ENCODE results near the gene ZNF17.

DNA sequence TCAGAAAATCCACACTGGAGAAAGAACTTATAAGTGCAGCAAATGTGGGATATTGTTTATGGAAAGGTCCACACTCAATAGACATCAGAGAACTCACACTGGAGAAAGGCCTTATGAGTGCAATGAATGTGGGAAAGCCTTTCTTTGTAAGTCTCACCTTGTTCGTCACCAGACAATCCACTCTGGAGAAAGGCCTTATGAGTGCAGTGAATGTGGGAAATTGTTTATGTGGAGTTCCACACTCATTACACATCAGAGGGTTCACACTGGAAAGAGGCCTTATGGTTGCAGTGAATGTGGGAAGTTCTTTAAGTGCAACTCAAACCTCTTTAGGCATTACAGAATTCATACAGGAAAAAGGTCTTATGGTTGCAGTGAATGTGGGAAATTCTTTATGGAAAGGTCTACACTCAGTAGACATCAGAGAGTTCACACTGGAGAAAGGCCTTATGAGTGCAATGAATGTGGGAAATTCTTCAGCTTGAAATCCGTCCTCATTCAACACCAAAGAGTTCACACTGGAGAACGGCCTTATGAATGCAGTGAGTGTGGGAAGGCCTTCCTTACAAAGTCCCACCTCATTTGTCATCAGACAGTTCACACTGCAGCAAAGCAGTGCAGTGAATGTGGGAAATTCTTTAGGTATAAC is 33.3 kb upstream of the ZNF17 start:
- no peak for TF ChIP-seq EZH2 (IDR thresholded peaks at IDR 0.05; ENCODE audit: low read depth)
- TF ChIP-seq, protein P1, sequence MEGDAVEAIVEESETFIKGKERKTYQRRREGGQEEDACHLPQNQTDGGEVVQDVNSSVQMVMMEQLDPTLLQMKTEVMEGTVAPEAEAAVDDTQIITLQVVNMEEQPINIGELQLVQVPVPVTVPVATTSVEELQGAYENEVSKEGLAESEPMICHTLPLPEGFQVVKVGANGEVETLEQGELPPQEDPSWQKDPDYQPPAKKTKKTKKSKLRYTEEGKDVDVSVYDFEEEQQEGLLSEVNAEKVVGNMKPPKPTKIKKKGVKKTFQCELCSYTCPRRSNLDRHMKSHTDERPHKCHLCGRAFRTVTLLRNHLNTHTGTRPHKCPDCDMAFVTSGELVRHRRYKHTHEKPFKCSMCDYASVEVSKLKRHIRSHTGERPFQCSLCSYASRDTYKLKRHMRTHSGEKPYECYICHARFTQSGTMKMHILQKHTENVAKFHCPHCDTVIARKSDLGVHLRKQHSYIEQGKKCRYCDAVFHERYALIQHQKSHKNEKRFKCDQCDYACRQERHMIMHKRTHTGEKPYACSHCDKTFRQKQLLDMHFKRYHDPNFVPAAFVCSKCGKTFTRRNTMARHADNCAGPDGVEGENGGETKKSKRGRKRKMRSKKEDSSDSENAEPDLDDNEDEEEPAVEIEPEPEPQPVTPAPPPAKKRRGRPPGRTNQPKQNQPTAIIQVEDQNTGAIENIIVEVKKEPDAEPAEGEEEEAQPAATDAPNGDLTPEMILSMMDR (conservative IDR thresholded peaks at IDR 0.05) = no peak
